B cell (primary cell): Measurements from ENCODE around the gene DYNLRB2. TPM values are rescaled to one million over a fixed set of nuclear protein-coding genes. Genes with fewer than 3 reads are reported as not detected.

Source experiments
- ATAC-seq: fragments of 200-7000 bp; cut with Tn5 transposase; one replicate; pipeline ENCODE4 v1.10.0; 2021; ENCODE audit warnings: low read depth, mild to moderate bottlenecking, moderate number of reproducible peaks, moderate library complexity
- CTCF ChIA-PET: fragments of 350-600 bp; sonication (Branson Sonifier 250); formaldehyde crosslinking; loops from one replicate; lab custom pipeline; 2021; ENCODE audit warnings: antibody characterized with exemption, inconsistent platforms; lab: Charles Lee
- POLR2A ChIA-PET: fragments of 350-600 bp; sonication (Branson Sonifier 250); formaldehyde crosslinking; loops from one replicate; lab custom pipeline; 2021; ENCODE audit warnings: antibody characterized with exemption; lab: Charles Lee
- DNase-seq: peaks from one replicate; pipeline ENCODE4 v3.0.0; 2013
- H2AFZ ChIP-seq: 2 replicates; pipeline ENCODE4 v1.6.1; 2012; ENCODE audit warnings: mild to moderate bottlenecking, low read depth, low read length; ENCODE audit not compliant: insufficient read depth, poor library complexity, severe bottlenecking
- H3K27ac ChIP-seq, 2 donors: 1 replicate in 1 of 2; 2 replicates in 1 of 2; pipeline ENCODE4 v1.5.1; 2012 to 2013; ENCODE audit warnings: low read length in 2 of 2, mild to moderate bottlenecking in 2 of 2, moderate library complexity in 1 of 2
- H3K27me3 ChIP-seq, 4 experiments: fragments of 200-600 bp in 1 of 4; sonication (generic) in 1 of 4; replicated peaks in 1 of 4; 1 replicate in 2 of 4; 2 replicates in 2 of 4; pipeline versions ENCODE4 v1.6.1 to v1.7.0; 2013 to 2016; ENCODE audit warnings: low read length in 3 of 4, mild to moderate bottlenecking in 2 of 4, mixed read lengths in 1 of 4, moderate library complexity in 1 of 4; ENCODE audit not compliant: insufficient read depth in 4 of 4, control insufficient read depth in 3 of 4; ENCODE audit errors: control extremely low read depth in 1 of 4
- H3K36me3 ChIP-seq, 2 experiments: replicated peaks in 1 of 2; 1 replicate in 1 of 2; 2 replicates in 1 of 2; pipeline versions ENCODE4 v1.6.1 to v1.7.1; 2013; ENCODE audit warnings: low read length in 1 of 2; ENCODE audit not compliant: insufficient read depth in 2 of 2, control insufficient read depth in 1 of 2; ENCODE audit errors: control extremely low read depth in 1 of 2, extremely low read depth in 1 of 2
- H3K4me1 ChIP-seq, 2 donors: fragments of 200-600 bp in 1 of 2; sonication (generic) in 1 of 2; 1 replicate in 1 of 2; 2 replicates in 1 of 2; pipeline versions ENCODE4 v1.5.1 to v1.6.1; 2013 to 2017; ENCODE audit warnings: low read length in 2 of 2; ENCODE audit not compliant: control insufficient read depth in 2 of 2, insufficient read depth in 2 of 2
- H3K4me2 ChIP-seq: replicated peaks from 2 replicates; pipeline ENCODE3; 2012; ENCODE audit warnings: mild to moderate bottlenecking, low read depth, low read length; ENCODE audit not compliant: poor library complexity, severe bottlenecking
- H3K4me3 ChIP-seq, 5 experiments: fragments of 200-600 bp in 1 of 5; sonication (generic) in 1 of 5; 1 replicate in 3 of 5; 2 replicates in 2 of 5; pipeline versions ENCODE4 v1.5.1 to v1.7.0; 2011 to 2016; ENCODE audit warnings: low read length in 4 of 5, mild to moderate bottlenecking in 4 of 5, low read depth in 2 of 5, control low read depth in 1 of 5, moderate library complexity in 1 of 5; ENCODE audit not compliant: insufficient read depth in 1 of 5; ENCODE audit errors: control extremely low read depth in 1 of 5, extremely low read depth in 1 of 5
- H3K79me2 ChIP-seq: fragments of 200-600 bp; sonication (generic); one replicate; pipeline ENCODE4 v1.6.0; 2016; ENCODE audit warnings: low read length; ENCODE audit not compliant: control insufficient read depth, insufficient read depth
- H3K9ac ChIP-seq: fragments of 200-600 bp; sonication (generic); 2 replicates; pipeline ENCODE4 v1.6.1; 2017; ENCODE audit warnings: mild to moderate bottlenecking, low read length, moderate library complexity
- H3K9me3 ChIP-seq, 3 donors: one replicate each; pipeline versions ENCODE4 v1.6.1 to v1.7.1; 2013; ENCODE audit warnings: low read length in 2 of 3; ENCODE audit not compliant: control insufficient read depth in 2 of 3, insufficient read depth in 1 of 3; ENCODE audit errors: control extremely low read depth in 1 of 3
- H4K20me1 ChIP-seq: 2 replicates; pipeline ENCODE4 v1.6.0; 2012; ENCODE audit warnings: mild to moderate bottlenecking, low read length; ENCODE audit not compliant: insufficient read depth, control insufficient read depth, poor library complexity, severe bottlenecking
- H3K27ac Mint-ChIP-seq: one replicate; pipeline ENCODE4 v1.8.0; 2021; ENCODE audit warnings: mixed read lengths
- H3K27me3 Mint-ChIP-seq: one replicate; pipeline ENCODE4 v1.8.0; 2021; ENCODE audit warnings: mixed read lengths
- H3K4me1 Mint-ChIP-seq: one replicate; pipeline ENCODE4 v1.8.0; 2021; ENCODE audit warnings: mixed read lengths
- H3K4me3 Mint-ChIP-seq: one replicate; pipeline ENCODE4 v1.8.0; 2021; ENCODE audit warnings: mixed read lengths
- H3K9me3 Mint-ChIP-seq: one replicate; pipeline ENCODE4 v1.8.0; 2022; ENCODE audit warnings: mixed read lengths; ENCODE audit not compliant: insufficient read depth
- EZH2 ChIP-seq: IDR thresholded peaks from 2 replicates; pipeline ENCODE4 v1.6.1; 2012; ENCODE audit warnings: borderline replicate concordance, low read depth, mild to moderate bottlenecking, moderate library complexity, low read length; ENCODE audit not compliant: insufficient read depth, poor library complexity, severe bottlenecking
- WGBS: methylation state at CpG from one replicate; pipeline ENCODE4 v1.1.5; 2013; ENCODE audit warnings: missing lambda C conversion rate; ENCODE audit not compliant: insufficient coverage; 5-methylcytosine and 5-hydroxymethylcytosine counted together
- intact Hi-C: fragments of 100-400 bp; cut with micrococcal nuclease; formaldehyde crosslinking; loops from one replicate; pipeline ENCODE4 v1.10.0; 2022
- polyA plus RNA-seq: library from polyadenylated mRNA; depleted of rRNA; stranded (reverse); fragments of >200 nt; gene quantifications from 2 replicates; pipeline ENCODE4 v1.2.3, GENCODE V29; 2012
- total RNA-seq, 2 donors: library from RNA; stranded (reverse); fragments of 120-200 nt in 1 of 2; gene quantifications; 1 replicate in 1 of 2; 2 replicates in 1 of 2; pipeline versions ENCODE4 v1.2.3 to v1.2.4, GENCODE V29; 2013 to 2022
- TF ChIP-seq, protein P1 (sequence below): fragments of 200-600 bp; IDR thresholded peaks from one replicate; pipeline ENCODE4 v1.8.0; 2022; ENCODE audit warnings: antibody characterized with exemption, mild to moderate bottlenecking

DYNLRB2 gene
- total and polyA plus RNA-seq, 2 donors (not counting 1 experiment from before 2014, with no cell fraction given) = not detected

DNA sequence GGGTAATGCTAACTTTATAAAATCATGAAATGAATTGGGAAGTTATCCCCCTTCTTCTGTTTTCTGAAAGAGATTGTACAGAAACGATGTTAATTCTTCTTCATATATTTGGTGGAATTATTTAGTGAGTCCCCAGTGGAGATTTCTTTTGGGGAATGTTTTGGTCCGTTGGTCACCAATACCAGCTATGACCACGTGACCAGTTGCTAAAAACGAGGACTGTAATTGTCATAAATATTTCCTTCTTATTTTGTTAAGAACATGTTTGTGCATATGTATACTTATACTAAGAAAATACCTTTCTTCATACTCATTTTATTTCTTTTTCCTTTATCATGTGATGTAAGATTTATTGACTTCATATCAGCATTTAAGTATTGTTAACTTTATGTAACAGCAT lies 10.3 kb upstream of the DYNLRB2 start:
- ChIA-PET CTCF (no interaction called here), POLR2A (interaction anchor here (0.6 kb wide), 1 partner anchor 1607 kb away, joined by 3 read pairs; no protein-coding TSS in a partner anchor)
- no peak overlapping the region for H3K4me2 ChIP-seq
- H2AFZ ChIP-seq = no peak overlapping the region
- no peak overlapping the region for H3K9ac ChIP-seq
- H3K4me3 ChIP-seq = no peak overlapping the region
- H3K4me1 ChIP-seq = no peaks in the 10 kb centered on the region
- ATAC-seq = no peak
- Mint-ChIP-seq H3K27me3 (peaks cover 9% of the 10 kb centered on the region), H3K27ac (no peak overlapping the region), H3K9me3 (no peaks in the 10 kb centered on the region), H3K4me1 (peaks cover 1% of the 10 kb centered on the region), H3K4me3 (no peak overlapping the region)
- H3K9me3 ChIP-seq = no peaks in the 10 kb centered on the region
- no peaks in the 10 kb centered on the region for H3K79me2 ChIP-seq
- H3K36me3 ChIP-seq = no peaks in the 10 kb centered on the region
- H4K20me1 ChIP-seq = no peaks in the 10 kb centered on the region
- no peak overlapping the region for H3K27ac ChIP-seq
- intact Hi-C loops = no loop called here
- no CpG with 5 or more reads among the region's 4 CpGs for WGBS
- TF ChIP-seq EZH2 = no peak
- TF ChIP-seq, protein P1, sequence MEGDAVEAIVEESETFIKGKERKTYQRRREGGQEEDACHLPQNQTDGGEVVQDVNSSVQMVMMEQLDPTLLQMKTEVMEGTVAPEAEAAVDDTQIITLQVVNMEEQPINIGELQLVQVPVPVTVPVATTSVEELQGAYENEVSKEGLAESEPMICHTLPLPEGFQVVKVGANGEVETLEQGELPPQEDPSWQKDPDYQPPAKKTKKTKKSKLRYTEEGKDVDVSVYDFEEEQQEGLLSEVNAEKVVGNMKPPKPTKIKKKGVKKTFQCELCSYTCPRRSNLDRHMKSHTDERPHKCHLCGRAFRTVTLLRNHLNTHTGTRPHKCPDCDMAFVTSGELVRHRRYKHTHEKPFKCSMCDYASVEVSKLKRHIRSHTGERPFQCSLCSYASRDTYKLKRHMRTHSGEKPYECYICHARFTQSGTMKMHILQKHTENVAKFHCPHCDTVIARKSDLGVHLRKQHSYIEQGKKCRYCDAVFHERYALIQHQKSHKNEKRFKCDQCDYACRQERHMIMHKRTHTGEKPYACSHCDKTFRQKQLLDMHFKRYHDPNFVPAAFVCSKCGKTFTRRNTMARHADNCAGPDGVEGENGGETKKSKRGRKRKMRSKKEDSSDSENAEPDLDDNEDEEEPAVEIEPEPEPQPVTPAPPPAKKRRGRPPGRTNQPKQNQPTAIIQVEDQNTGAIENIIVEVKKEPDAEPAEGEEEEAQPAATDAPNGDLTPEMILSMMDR = no peak
- peaks cover 0 to 11% (median 4%) of the 10 kb centered on the region in 4 experiments for H3K27me3 ChIP-seq
- DNase-seq = no peak

DNA sequence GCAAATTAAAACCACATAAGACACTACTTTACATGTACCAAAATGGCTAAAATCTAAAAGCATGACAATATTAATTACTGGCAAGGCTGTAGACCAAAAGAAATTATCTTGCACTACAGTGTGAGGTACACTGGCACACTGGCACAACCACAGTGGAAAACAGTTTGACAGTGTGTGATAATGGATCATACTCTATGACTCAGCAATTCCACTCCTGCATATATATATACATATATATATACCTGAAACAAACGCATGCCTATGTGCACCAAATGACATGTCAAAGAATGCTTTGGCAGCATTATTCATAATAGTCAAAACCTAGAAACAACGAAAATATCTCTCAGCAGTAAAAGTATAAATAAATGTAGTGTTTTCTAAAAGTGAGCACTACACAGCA lies 4.6 kb upstream of the DYNLRB2 start:
- Histone ChIP-seq H3K4me1 (peaks cover 7 to 10% of the 10 kb centered on the region in 2 donors), H3K9me3 (no peaks in the 10 kb centered on the region), H3K27ac (no peak overlapping the region), H3K9ac (no peak overlapping the region), H3K4me3 (no peak overlapping the region), H3K79me2 (no peaks in the 10 kb centered on the region), H3K27me3 (peaks cover 0 to 18% (median 5%) of the 10 kb centered on the region in 4 experiments), H2AFZ (no peak overlapping the region), H3K36me3 (no peaks in the 10 kb centered on the region), H3K4me2 (no peak overlapping the region), H4K20me1 (no peaks in the 10 kb centered on the region)
- no CpG with 5 or more reads among the region's 2 CpGs for WGBS
- ChIA-PET POLR2A (no interaction called here), CTCF (no interaction called here)
- H3K4me1 Mint-ChIP-seq = peaks cover 13% of the 10 kb centered on the region
- peaks cover 22% of the 10 kb centered on the region for H3K27me3 Mint-ChIP-seq
- H3K4me3 Mint-ChIP-seq = no peak overlapping the region
- TF ChIP-seq, protein P1 = no peak
- TF ChIP-seq EZH2 = no peak
- no peak for DNase-seq
- H3K27ac Mint-ChIP-seq = no peak overlapping the region
- H3K9me3 Mint-ChIP-seq = no peaks in the 10 kb centered on the region
- no peak for ATAC-seq
- intact Hi-C loops = no loop called here
